Measurements from ENCODE around the gene CHCHD10. TPM values are rescaled to one million over a fixed set of nuclear protein-coding genes. Genes with fewer than 3 reads are reported as not detected.
A peak's percentile ranks its signal among the peaks of the same experiment; 100 is the strongest.

CHCHD10 gene
- total and polyA plus RNA-seq, 12 donors, result 4.6 to 528 (median 142) TPM

DNA sequence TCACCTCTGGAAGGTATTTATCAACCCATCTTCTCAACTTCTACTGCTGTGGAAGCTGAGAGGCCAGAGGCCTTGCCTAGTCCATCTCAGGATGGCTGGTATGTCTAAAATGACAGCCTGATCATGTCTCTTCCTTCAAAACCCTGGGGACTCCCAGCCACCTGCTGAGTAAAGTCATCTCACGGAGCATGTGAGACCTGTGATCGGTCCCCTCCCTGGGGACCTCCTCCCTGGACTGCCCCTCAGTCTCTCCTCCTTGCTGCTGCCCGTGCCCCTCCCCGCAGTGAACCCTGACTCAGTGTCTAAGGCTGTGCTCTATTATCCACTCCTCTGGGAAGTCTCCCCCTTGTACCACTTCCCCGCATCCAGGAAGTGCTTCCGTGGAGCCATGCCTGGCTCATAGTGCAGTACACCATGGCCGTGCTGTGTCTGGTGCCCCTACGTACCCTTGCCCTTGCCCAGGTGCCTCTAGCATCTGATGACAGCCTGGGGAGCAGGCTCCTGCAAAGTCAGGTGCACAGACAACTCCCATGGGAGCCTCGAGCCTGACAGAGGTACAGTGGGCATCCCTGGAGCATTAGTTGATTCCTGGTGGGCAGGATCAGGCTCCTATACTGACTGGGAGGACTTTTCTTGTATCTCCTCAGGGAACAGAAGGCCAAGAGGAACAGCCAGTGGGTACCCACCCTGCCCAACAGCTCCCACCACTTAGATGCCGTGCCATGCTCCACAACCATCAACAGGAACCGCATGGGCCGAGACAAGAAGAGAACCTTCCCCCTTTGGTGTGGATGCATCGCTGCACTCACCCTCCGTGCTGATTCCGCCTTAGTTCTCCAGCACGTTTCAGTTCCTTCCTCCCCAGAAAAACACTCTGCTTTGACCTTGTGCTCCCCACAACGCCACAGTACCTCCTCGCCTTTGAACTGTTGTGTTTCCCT, 32.8 kb upstream of the CHCHD10 start:
- 92 to 96% (median 93%) methylated on average over 12 to 18 of the region's 18 CpGs for WGBS, 4 donors
- H3K27me3 ChIP-seq, result no peaks in the 10 kb centered on the region
- peaks cover 0 to 82% of the 10 kb centered on the region in 2 donors for H3K36me3 ChIP-seq (replicated peaks in 1 of 2)
- no peak overlapping the region for H3K4me3 ChIP-seq
- no peaks in the 10 kb centered on the region for H3K4me1 ChIP-seq (replicated peaks in 1 of 2)
- H3K27ac ChIP-seq, result no peak overlapping the region
- intact Hi-C loops (cut with DNase I), result no loop called here
- no peaks in the 10 kb centered on the region for H3K9me3 ChIP-seq (replicated peaks in 1 of 3)
- TF ChIP-seq, protein P1, sequence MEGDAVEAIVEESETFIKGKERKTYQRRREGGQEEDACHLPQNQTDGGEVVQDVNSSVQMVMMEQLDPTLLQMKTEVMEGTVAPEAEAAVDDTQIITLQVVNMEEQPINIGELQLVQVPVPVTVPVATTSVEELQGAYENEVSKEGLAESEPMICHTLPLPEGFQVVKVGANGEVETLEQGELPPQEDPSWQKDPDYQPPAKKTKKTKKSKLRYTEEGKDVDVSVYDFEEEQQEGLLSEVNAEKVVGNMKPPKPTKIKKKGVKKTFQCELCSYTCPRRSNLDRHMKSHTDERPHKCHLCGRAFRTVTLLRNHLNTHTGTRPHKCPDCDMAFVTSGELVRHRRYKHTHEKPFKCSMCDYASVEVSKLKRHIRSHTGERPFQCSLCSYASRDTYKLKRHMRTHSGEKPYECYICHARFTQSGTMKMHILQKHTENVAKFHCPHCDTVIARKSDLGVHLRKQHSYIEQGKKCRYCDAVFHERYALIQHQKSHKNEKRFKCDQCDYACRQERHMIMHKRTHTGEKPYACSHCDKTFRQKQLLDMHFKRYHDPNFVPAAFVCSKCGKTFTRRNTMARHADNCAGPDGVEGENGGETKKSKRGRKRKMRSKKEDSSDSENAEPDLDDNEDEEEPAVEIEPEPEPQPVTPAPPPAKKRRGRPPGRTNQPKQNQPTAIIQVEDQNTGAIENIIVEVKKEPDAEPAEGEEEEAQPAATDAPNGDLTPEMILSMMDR (IDR thresholded peaks at IDR 0.05), result no peak
- TF ChIP-seq POLR2A (IDR thresholded peaks at IDR 0.05), result no peak
- DNase-seq, result no peak

DNA sequence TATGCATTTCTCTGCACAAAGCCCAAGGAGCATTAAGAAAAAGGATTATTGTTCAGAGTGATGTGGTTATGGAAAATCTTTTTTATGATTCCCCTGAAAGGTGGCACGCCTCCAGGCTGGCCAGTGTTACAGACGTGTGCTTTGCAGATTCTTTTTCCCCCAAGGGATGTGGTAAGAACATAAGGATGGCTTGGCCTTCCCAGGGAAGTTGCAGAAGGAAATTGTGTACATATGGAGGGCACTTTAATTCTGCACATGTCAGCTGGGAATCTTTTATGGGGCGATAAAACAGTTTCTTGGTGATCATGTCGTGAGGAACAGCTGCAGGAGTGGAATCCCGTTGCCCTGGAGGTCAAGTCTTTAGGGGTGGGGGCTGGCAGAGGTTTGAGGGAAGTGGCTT, 28.7 kb upstream of the CHCHD10 start:
- no peak overlapping the region for H3K4me3 ChIP-seq
- DNase-seq, result no peak
- H3K9me3 ChIP-seq (replicated peaks in 1 of 3), result no peaks in the 10 kb centered on the region
- no peaks in the 10 kb centered on the region for H3K27me3 ChIP-seq
- peaks cover 0 to 77% of the 10 kb centered on the region in 2 donors for H3K36me3 ChIP-seq (replicated peaks in 1 of 2)
- intact Hi-C loops (cut with DNase I), result no loop called here
- peaks cover 7% of the 10 kb centered on the region in 2 donors for H3K4me1 ChIP-seq (replicated peaks in 1 of 2)
- TF ChIP-seq, protein P1 (IDR thresholded peaks at IDR 0.05), result no peak
- TF ChIP-seq POLR2A (IDR thresholded peaks at IDR 0.05), result no peak
- 71 to 88% (median 80%) methylated on average over 4 to 5 of the region's 5 CpGs for WGBS, 4 donors
- H3K27ac ChIP-seq, result no peak overlapping the region

DNA sequence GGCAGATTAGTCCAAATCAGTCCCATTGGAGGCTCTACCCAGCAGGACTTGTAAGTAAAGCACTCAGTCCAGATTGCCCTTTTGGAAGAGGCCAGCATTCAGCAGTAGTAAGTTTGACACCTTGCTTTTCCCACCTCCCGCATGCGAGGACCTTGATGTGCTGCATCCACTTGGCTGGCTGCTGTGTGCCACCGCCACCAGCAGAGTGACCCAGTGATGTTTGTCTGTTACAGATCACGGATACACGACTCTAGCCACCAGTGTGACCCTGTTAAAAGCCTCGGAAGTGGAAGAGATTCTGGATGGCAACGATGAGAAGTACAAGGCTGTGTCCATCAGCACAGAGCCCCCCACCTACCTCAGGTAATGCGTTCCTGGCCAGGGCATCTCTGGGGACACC, 25.6 kb upstream of the CHCHD10 start:
- no peaks in the 10 kb centered on the region for H3K27me3 ChIP-seq
- 76 to 86% (median 81%) methylated on average over 8 of the region's 8 CpGs for WGBS, 4 donors
- H3K27ac ChIP-seq, result no peak overlapping the region
- intact Hi-C loops (cut with DNase I), result no loop called here
- TF ChIP-seq POLR2A (IDR thresholded peaks at IDR 0.05), result no peak
- TF ChIP-seq, protein P1 (IDR thresholded peaks at IDR 0.05), result no peak
- H3K36me3 ChIP-seq (replicated peaks in 1 of 2), result peaks cover 0 to 51% of the 10 kb centered on the region in 2 donors
- H3K4me1 ChIP-seq (replicated peaks in 1 of 2), result peaks cover 33 to 39% of the 10 kb centered on the region in 2 donors
- DNase-seq, result no peak
- no peaks in the 10 kb centered on the region for H3K9me3 ChIP-seq (replicated peaks in 1 of 3)
- no peak overlapping the region for H3K4me3 ChIP-seq

DNA sequence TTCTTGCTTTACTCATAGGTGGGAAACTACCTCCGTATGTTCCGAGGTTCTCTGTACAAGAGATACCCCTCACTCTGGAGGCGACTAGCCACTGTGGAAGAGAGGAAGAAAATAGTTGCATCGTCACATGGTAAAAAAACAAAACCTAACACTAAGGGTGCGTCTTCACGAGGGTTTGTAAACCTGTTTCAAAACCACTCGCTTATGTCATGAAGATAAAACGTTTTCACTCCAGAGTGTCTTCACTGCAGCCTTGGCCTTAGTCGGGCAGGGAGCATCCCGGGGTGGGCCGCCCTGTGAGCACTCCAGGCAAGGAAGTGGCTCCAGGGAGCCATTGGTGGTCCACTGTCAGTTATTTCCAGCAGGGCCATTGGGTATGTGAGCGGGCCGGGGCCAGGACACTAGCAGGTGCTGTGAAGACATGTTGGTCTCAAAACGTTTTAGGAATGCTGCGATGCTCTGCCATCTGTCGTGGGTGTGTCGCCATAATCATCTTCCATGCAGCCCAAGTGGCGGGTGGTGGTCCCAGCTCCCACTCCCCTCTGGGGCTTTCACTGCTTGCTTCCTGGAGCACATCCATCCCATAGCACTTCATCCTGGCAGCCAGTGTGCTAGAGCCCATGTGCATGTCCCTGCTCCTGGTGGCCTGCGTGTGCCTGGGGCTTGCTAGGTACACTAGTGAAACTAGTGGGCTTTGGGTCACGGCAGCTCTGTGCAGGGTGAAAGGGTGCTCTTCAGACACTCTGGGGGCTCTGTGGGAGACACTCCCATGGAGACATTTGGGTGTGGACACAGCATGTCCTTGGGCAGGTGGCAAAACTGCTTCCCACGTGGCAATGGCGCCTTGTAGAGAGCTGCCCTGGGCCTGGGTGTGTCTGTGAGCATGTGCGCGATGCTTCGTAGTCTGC, 24.2 kb upstream of the CHCHD10 start:
- H3K4me3 ChIP-seq, result no peak overlapping the region
- H3K4me1 ChIP-seq (replicated peaks in 1 of 2), result peaks cover 41 to 48% of the 10 kb centered on the region in 2 donors
- no peaks in the 10 kb centered on the region for H3K9me3 ChIP-seq (replicated peaks in 1 of 3)
- TF ChIP-seq, protein P1 (IDR thresholded peaks at IDR 0.05), result no peak
- no peak for TF ChIP-seq POLR2A (IDR thresholded peaks at IDR 0.05)
- DNase-seq, result no peak
- intact Hi-C loops (cut with DNase I), result no loop called here
- H3K27ac ChIP-seq, result peak overlapping the region in 4 of 5 donors; percentile 7 to 67 (median 54)
- WGBS, 4 donors, result 80 to 85% (median 82%) methylated on average over 23 to 25 of the region's 25 CpGs
- H3K36me3 ChIP-seq (replicated peaks in 1 of 2), result peaks cover 0 to 45% of the 10 kb centered on the region in 2 donors
- H3K27me3 ChIP-seq, result no peaks in the 10 kb centered on the region

Measured in adrenal gland (tissue), 12 donors.